ENCODE measurements around the gene WFIKKN1.

Gene WFIKKN1

GRCh38 chr16:674968-675883, 44.4 kb downstream of the WFIKKN1 start, which contains the start of gene RHBDL1:
Gene RHBDL1 (plus strand): TSS chr16:675671. CDS start chr16:675791, 120 bp downstream.
- DNase-seq: peak in 1 of 5 experiments; percentile 26

- DNase-seq: no peak
These were observed 45.2 kb downstream of the WFIKKN1 start for GRCh38 chr16:675884-676564.

GRCh38 chr16:676565-676902, 45.7 kb downstream of the WFIKKN1 start:
- no peak for DNase-seq

DNA sequence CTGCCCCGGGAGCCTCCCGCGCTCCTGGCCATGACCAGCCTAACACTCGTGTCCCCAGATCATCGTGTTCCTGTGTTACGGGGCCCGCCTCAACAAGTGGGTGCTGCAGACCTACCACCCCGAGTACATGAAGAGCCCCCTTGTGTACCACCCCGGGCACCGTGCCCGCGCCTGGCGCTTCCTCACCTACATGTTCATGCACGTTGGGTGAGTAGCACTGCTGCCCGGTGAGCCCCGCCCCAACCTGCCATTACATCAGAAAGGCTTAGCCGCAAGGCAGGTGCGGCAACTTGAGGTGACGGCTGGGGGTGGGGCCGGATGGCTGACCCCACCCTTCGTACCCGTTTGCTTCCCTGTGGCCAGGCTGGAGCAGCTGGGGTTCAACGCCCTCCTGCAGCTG, 46.1 kb downstream of the WFIKKN1 start:
- DNase-seq: peak in 2 of 5 experiments; percentile 27 to 39

DNA sequence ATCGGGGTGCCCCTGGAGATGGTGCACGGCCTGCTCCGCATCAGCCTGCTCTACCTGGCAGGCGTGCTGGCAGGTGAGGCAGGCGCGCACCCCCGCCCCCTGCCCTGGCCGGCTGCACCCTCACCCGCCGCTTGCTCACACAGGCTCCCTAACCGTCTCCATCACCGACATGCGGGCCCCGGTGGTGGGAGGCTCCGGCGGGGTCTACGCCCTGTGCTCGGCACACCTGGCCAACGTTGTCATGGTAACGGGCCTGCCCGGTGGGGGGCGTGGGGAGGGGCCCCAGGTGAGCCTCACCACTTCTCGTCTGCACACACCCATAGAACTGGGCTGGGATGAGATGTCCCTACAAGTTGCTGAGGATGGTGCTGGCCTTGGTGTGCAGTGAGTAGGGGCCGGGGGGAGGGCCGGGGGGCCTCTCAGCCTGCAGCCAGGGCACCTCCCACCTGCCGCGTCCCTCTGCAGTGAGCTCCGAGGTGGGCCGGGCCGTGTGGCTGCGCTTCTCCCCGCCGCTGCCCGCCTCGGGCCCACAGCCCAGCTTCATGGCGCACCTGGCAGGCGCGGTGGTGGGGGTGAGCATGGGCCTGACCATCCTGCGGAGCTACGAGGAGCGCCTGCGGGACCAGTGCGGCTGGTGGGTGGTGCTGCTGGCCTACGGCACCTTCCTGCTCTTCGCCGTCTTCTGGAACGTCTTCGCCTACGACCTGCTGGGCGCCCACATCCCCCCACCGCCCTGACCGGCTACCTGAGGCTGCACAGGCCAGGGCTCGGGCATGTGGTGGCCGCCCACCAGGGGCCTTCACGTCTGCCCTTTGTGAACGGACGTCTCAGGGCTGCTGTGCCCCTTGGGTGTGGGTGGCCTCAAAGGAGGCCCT, 46.8 kb downstream of the WFIKKN1 start:
- no peak for DNase-seq

DNA sequence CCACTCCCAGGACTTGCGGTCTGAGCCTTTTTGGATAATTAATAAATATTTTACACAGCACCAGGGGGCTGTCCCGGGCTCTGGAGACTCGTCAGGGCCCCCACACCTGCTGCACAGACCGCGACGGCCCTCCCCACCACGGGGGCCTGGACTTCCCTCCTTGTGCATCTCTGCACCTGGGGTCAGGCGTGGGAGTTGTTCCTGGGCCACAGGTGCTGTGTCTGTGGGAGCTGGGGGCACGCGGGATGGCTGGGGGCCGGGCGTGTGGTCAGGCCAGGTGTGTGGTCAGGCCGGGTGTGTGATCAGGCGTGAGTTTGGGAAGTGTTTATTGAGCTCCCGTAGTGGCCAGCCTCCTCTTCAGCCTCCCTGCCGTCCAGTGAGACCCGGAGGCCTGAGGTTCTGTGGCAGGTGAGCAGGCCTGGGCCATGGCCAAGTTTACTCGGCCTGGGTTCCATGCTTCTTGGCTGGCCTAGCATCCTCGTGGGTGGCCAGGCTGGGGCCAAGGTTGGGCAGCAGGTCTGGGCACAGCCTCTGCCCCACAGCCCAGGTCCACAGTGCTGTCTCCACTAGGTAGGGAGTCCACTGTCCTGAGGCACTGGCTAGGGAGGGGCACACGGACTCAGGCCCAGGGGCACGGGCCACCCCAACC, 47.5 kb downstream of the WFIKKN1 start:
- DNase-seq: no peak

- peak in 3 of 5 experiments; percentile 45 to 63 (median 49) for DNase-seq
These were observed 48.4 kb downstream of the WFIKKN1 start for GRCh38 chr16:678858-679813.

DNA sequence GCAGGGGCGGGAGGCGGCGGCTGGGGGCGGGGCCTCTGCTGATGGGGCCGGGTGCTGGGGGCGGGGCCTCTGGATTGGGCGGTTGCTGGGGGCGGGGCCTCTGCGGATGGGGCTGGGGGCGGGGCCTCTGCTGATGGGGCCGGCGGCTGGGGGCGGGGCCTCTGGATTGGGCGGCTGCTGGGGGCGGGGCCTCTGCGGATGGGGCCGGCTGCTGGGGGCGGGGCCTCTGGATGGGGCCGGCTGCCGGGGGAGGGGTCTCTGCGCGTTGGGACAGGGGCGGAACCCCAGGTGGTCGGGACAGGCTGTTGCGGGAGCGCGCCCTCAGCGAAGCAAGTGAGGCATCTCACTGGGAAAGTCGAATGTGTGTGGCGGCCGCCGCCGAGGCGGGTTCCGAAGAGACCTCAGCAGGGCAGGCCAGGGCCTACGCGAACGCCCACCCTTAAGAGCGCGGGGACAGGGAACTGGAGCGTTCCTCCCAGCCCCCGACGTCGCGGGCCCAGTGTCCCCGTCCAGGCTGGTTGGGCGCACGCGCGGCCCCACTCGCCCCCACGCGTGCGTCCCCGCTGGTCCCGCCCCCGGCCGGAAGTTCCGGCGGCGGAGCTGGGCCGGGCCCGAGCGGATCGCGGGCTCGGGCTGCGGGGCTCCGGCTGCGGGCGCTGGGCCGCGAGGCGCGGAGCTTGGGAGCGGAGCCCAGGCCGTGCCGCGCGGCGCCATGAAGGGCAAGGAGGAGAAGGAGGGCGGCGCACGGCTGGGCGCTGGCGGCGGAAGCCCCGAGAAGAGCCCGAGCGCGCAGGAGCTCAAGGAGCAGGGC, 49.2 kb downstream of the WFIKKN1 start, which contains the start of gene STUB1:
TSS of gene STUB1 (plus strand) at position 597 of the 811 bp plus-strand sequence. CDS start at position 713, 116 bp downstream.
- DNase-seq: peak; percentile 80 to 84 (median 81)

- DNase-seq: no peak
These were observed 49.8 kb downstream of the WFIKKN1 start for GRCh38 chr16:680625-680945.

- peak in 1 of 5 experiments; percentile 26 for DNase-seq
These were observed 50.4 kb downstream of the WFIKKN1 start for GRCh38 chr16:680967-681745.

- no peak for DNase-seq
These were observed 51.1 kb downstream of the WFIKKN1 start for GRCh38 chr16:681746-682427.

- DNase-seq: no peak
These were observed 52.0 kb downstream of the WFIKKN1 start for GRCh38 chr16:682493-683395.

DNA sequence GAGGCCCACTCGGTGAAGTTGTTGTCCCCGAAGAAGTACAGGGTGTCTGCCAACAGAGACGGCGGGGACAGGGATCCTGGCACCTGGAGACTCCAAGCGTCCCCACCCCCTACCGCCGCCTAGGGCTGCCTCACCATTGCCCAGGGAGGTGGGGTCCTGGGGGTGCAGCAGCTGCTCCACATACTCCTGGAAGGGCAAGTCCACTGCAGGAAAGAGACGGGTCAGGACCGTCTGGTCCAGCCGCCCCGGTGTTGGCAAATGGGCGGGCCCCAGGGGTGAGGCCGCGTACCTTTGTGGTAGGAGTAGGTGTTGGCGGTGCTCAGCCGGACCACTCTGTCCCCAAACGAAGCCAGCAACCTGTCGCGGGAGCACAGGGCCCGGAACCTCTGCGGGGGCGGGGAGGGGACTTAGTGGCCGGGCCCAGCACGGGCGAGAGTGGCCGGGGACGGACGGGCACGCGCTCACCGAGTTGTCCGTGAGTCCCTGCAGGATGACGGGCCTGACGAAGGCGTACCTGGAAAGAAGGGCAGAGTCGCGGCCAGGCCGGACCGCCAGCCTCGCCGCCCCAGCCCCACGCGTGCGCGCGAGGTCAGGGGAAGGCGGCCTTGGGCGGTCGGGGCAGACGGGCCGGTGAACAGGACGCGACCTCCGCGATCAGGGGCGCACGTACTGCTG, 52.7 kb downstream of the WFIKKN1 start:
- no peak for DNase-seq
